Heart left ventricle (tissue), 13 donors: ENCODE measurements around the gene RAET1E.
"Not testable (repeated sequence)": the region's sequence is repeated elsewhere in the genome, so short reads cannot be mapped to it uniquely, and the experiment has no call there.

Experiments used
- POLR2A ChIP-seq, 2 donors: fragments of 450-650 bp; IDR thresholded peaks; one replicate each; pipeline ENCODE4 v1.6.1; 2017; ENCODE audit warnings: antibody characterized with exemption in 2 of 2, mild to moderate bottlenecking in 2 of 2, moderate library complexity in 2 of 2
- TF ChIP-seq, protein P1 (sequence below), 12 donors: fragments of 200-600 bp; sonication (generic) in 4 of 12; IDR thresholded peaks; one replicate each; pipeline versions ENCODE4 v1.5.0 to v1.8.0; 2018 to 2022; ENCODE audit warnings: antibody characterized with exemption in 12 of 12, mild to moderate bottlenecking in 5 of 12
- donor health status: ischemic (EF 13 %, LVEDD 7.1; RV severe dilation, severe dysfunction).
- donor health status: DM: no; HTN: yes; CAD: no.
- donor health status: DM: no; HTN: no; CAD: no.
- donor health status: ischemic (EF 25% LVEDD 6.9; RV normal size, moderate dysfunction).
- donor health status: ischemic (EF 25% LVEDD 5.7; RV mildly dilated, moderate dysfunction).
- donor health status: ischemic (EF 35%, LVEDD 5.7; RV mildly dilated, moderate dysfunction).
- donor health status: nonischemic (EF 11% LVEDD 7.7; RV severe dilation, severe dysfunction).
- donor health status: DM: yes; HTN: yes; CAD: no.
- donor health status: PGD.
- donor health status: ischemic (EF 29% LVEDD 5.4; RV normal size, mild dysfunction).
- donor health status: nonischemic (EF 23%, LVEDD 6.1; RV moderate dilation, normal function).

DNA sequence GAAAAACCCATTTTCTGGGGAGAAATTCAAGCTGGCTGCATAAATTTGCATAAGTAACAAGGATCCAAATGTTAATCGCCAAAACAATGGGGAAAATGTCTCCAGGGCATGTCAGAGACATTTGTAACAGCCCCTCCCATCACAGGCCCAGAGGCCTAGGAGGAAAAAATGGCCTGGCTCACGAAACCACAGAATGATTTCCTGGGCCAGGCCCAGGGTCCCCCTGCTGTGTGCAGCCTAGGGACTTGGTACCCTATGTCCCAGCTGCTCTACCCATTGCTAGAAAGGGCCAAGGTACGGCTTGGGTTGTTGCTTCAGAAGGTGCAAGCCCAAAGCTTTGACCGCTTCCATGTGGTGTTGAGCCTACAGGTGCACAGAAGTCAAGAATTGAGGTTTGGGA, 10.6 kb upstream of the RAET1E start:
- TF ChIP-seq, protein P1, sequence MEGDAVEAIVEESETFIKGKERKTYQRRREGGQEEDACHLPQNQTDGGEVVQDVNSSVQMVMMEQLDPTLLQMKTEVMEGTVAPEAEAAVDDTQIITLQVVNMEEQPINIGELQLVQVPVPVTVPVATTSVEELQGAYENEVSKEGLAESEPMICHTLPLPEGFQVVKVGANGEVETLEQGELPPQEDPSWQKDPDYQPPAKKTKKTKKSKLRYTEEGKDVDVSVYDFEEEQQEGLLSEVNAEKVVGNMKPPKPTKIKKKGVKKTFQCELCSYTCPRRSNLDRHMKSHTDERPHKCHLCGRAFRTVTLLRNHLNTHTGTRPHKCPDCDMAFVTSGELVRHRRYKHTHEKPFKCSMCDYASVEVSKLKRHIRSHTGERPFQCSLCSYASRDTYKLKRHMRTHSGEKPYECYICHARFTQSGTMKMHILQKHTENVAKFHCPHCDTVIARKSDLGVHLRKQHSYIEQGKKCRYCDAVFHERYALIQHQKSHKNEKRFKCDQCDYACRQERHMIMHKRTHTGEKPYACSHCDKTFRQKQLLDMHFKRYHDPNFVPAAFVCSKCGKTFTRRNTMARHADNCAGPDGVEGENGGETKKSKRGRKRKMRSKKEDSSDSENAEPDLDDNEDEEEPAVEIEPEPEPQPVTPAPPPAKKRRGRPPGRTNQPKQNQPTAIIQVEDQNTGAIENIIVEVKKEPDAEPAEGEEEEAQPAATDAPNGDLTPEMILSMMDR (IDR thresholded peaks at IDR 0.05): not testable (repeated sequence)
- TF ChIP-seq POLR2A (IDR thresholded peaks at IDR 0.05): not testable (repeated sequence)
